GM20000 (cell line): ENCODE measurements around the gene NAV1.

Experiments used
- DNase-seq: peaks from one replicate; pipeline ENCODE4 v3.0.0; 2012; ENCODE audit warnings: low spot score
- CTCF ChIP-seq: IDR thresholded peaks from 2 replicates; pipeline ENCODE4 v1.5.1; 2012; ENCODE audit warnings: mild to moderate bottlenecking, control low read depth; ENCODE audit errors: extremely low read depth, missing control alignments

Gene NAV1

DNA sequence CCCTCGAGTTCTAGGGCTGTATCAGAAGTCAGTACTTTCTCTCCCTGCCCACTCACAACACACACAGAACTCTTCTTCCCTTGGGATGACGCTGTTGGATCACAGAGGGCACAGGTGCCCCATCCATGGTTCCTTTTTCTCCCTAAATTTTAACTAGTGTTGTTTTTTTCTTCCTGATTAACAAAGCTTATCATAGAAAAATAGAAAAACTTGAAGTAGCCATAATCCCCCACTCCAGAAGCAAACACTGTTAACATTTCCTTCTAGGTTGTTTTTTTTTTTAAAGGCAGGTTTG lies 27.5 kb downstream of the NAV1 start:
- DNase-seq = no peak
- no peak for TF ChIP-seq CTCF

- TF ChIP-seq CTCF = no peak
- no peak for DNase-seq
Observed at GRCh38 chr1:201566933-201567801, 28.2 kb downstream of the NAV1 start.

DNA sequence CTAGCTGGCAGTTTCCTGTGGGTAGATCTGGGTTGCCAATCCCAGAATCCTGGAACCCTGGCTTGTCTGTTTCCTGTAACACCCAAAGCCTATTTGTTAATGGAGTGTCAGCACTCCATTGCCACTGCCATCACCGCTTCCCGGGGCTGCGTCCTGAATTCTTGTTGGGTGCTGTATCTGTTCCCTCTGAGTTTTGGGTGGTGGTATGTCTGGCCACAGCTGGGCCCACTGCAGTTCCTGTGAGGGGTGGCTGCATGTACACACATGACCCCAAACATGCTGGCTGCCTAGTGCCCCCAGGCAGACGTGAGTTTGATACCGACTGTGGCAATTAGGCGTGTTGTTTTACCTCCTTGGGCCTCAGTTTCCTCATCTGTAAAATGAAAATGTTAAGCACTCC lies 29.3 kb downstream of the NAV1 start:
- no peak for DNase-seq
- no peak for TF ChIP-seq CTCF

- no peak for TF ChIP-seq CTCF
- DNase-seq = no peak
Observed at GRCh38 chr1:201568859-201569294, 29.9 kb downstream of the NAV1 start.

GRCh38 chr1:201570181-201570885 lies 31.4 kb downstream of the NAV1 start:
- DNase-seq = no peak
- no peak for TF ChIP-seq CTCF

GRCh38 chr1:201570886-201571624 lies 32.1 kb downstream of the NAV1 start:
- TF ChIP-seq CTCF = no peak
- no peak for DNase-seq

GRCh38 chr1:201573030-201573429 lies 34.1 kb downstream of the NAV1 start:
- TF ChIP-seq CTCF = no peak
- no peak for DNase-seq
